ENCODE measurements around the gene CWC25. TPM values are rescaled to one million over a fixed set of nuclear protein-coding genes. Genes with fewer than 3 reads are reported as not detected.

Gene CWC25
- total and polyA plus RNA-seq, 2 of the 13 experiments (the other 11 are each of a cell fraction or from before 2014, with no cell fraction given) = 15.6 to 22.7 TPM

GRCh38 chr17:38869526-38870258, 44.6 kb upstream of the CWC25 start, which contains the start of gene LASP1 (continued):
- TF ChIP-seq, protein P1, sequence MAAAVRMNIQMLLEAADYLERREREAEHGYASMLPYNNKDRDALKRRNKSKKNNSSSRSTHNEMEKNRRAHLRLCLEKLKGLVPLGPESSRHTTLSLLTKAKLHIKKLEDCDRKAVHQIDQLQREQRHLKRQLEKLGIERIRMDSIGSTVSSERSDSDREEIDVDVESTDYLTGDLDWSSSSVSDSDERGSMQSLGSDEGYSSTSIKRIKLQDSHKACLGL (CRISPR knock-in tag; IDR thresholded peaks at IDR 0.05) = peak; percentile 85
- TF ChIP-seq NFYC (CRISPR knock-in tag; IDR thresholded peaks at IDR 0.05) = no peak; the same call in none of the 2 replicates
- TF ChIP-seq ZNF777 (CRISPR knock-in tag; IDR thresholded peaks at IDR 0.05) = peak; percentile 95
- no peak for TF ChIP-seq AGO1 (IDR thresholded peaks at IDR 0.05; ENCODE audit: low read depth, low read length, poor library complexity, severe bottlenecking)
- 0 out of 2 replicates have a peak, but pooled peaks have one; percentile 62 for TF ChIP-seq POLR2AphosphoS2 (IDR thresholded peaks at IDR 0.05; ENCODE audit: low read depth, low read length)
- TF ChIP-seq ARNT2 (CRISPR knock-in tag; IDR thresholded peaks at IDR 0.05; ENCODE audit: low read depth) = peak; percentile 79; the same call in 1 of the 2 replicates
- TF ChIP-seq ZNF101 (CRISPR knock-in tag; IDR thresholded peaks at IDR 0.05; ENCODE audit: borderline replicate concordance, low read depth) = no peak
- TF ChIP-seq KMT2A (CRISPR knock-in tag; IDR thresholded peaks at IDR 0.05) = peak; percentile 22
- TF ChIP-seq ZSCAN30 (CRISPR knock-in tag; IDR thresholded peaks at IDR 0.05) = peak; percentile 79; the same call in 1 of the 2 replicates
- TF ChIP-seq, protein P2, sequence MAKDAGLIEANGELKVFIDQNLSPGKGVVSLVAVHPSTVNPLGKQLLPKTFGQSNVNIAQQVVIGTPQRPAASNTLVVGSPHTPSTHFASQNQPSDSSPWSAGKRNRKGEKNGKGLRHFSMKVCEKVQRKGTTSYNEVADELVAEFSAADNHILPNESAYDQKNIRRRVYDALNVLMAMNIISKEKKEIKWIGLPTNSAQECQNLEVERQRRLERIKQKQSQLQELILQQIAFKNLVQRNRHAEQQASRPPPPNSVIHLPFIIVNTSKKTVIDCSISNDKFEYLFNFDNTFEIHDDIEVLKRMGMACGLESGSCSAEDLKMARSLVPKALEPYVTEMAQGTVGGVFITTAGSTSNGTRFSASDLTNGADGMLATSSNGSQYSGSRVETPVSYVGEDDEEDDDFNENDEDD (CRISPR knock-in tag; IDR thresholded peaks at IDR 0.05; ENCODE audit: borderline replicate concordance) = peak; percentile 6; the same call in 1 of the 2 replicates
- TF ChIP-seq ZHX2 (IDR thresholded peaks at IDR 0.05; ENCODE audit: low read depth) = no peak
- TF ChIP-seq ZHX2 (CRISPR knock-in tag; IDR thresholded peaks at IDR 0.05; ENCODE audit: borderline replicate concordance) = 0 out of 2 replicates have a peak, but pooled peaks have one; percentile 75
- 0 out of 2 replicates have a peak, but pooled peaks have one; percentile 48 for TF ChIP-seq RXRB (CRISPR knock-in tag; IDR thresholded peaks at IDR 0.05; ENCODE audit: borderline replicate concordance)
- TF ChIP-seq ZNF138 (CRISPR knock-in tag; IDR thresholded peaks at IDR 0.05; ENCODE audit: low read depth) = no peak; the same call in 1 of the 2 replicates
- peak; percentile 20; the same call in 1 of the 2 replicates for TF ChIP-seq NFE2L2 (IDR thresholded peaks at IDR 0.05; ENCODE audit: low read length)
- peak; percentile 21; the same call in 1 of the 2 replicates for TF ChIP-seq ZBTB34 (CRISPR knock-in tag; IDR thresholded peaks at IDR 0.05)
- TF ChIP-seq, protein P3, sequence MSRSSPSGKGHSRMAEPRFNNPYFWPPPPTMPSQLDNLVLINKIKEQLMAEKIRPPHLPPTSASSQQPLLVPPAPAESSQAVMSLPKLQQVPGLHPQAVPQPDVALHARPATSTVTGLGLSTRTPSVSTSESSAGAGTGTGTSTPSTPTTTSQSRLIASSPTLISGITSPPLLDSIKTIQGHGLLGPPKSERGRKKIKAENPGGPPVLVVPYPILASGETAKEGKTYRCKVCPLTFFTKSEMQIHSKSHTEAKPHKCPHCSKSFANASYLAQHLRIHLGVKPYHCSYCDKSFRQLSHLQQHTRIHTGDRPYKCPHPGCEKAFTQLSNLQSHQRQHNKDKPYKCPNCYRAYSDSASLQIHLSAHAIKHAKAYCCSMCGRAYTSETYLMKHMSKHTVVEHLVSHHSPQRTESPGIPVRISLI (CRISPR knock-in tag; IDR thresholded peaks at IDR 0.05; ENCODE audit: borderline replicate concordance) = peak; percentile 38; the same call in 1 of the 2 replicates
- TF ChIP-seq ZC3H4 (CRISPR knock-in tag; IDR thresholded peaks at IDR 0.05; ENCODE audit: borderline replicate concordance) = peak; percentile 84
- no peak for TF ChIP-seq MBNL3 (CRISPR knock-in tag; conservative IDR thresholded peaks at IDR 0.05)

Measured in HepG2 (cell line).